ENCODE measurements around the gene HMCN2.

HMCN2 gene

GRCh38 chr9:130463763-130464745 is 198.5 kb downstream of the HMCN2 start:
- TF ChIP-seq CTCF (conservative IDR thresholded peaks at IDR 0.05; ENCODE audit: low read length): no peak
- DNase-seq (ENCODE audit: low read depth): no peak
- no peak overlapping the region for H3K4me3 ChIP-seq (ENCODE audit: low read length)

DNA sequence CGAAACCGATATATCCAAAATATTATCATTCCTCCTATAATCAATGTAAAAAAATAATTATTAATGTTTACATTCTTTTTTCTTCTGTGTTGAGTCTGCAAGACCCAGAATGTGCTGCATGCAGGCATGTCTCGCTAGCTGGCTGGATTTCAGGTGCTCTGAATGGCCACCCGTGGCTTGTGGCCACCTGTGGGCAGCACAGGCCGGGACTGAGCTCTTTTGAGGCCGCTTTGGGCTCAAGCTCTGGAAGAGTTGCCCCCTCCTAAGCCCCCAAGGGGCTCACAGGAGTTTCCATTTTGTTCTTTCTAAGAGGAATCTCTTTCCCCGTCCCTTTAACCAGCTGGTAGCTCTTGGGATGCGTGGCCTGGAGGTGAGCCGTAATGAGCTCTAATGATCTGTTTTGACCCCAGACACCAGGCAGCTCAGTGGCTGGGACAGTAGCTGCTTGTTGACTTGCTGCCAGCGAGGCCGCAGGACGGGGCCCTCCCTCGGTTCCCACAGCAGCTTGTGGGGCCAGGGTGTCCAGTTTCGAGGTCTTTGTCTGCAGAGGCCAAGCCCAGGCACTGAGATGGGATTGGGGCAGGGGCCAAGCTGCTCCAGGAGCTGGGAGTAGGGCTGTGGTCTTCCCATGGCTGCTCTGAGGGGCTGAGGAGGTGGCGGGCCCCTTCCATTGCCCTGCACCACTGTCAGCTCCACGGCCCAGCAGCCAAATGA is 200.0 kb downstream of the HMCN2 start:
- no peak for TF ChIP-seq CTCF (conservative IDR thresholded peaks at IDR 0.05; ENCODE audit: low read length)
- no peak overlapping the region for H3K4me3 ChIP-seq (ENCODE audit: low read length)
- DNase-seq (ENCODE audit: low read depth): no peak

DNA sequence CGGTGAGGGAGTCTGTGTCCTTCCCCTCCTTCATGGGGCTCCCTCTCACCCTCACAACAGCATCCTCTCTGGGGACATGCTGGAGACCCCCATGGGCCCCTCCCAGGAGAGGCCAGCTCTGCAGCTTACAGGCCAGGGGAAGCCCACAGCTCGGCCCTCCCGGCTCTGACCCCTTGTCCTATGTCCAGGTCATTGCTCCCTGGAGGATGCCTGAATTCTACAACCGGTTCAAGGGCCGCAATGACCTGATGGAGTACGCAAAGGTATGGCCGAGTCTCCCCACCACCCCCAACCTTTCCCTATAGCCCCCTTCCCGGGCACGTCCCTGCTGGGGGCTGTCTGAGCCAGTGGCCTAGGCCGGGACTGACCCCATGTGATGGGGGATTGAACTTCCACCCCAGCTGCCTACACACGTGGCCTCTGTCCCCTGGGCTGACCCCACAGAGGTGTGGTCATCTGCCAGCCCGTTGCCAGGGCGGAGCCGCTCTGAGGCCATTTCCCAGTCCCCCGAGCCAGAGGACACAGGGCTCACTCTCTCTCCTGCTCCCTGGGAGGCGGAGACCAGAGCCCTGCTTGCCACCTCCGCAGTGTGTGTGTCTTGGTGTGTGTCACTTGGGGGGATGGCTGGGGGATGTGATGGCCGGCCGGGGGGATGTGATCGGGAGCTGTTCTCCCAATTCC is 201.1 kb downstream of the HMCN2 start:
- no peak for DNase-seq (ENCODE audit: low read depth)
- TF ChIP-seq CTCF (conservative IDR thresholded peaks at IDR 0.05; ENCODE audit: low read length): no peak

GRCh38 chr9:130467316-130467715 is 201.8 kb downstream of the HMCN2 start:
- no peak for TF ChIP-seq CTCF (conservative IDR thresholded peaks at IDR 0.05; ENCODE audit: low read length)
- no peak for DNase-seq (ENCODE audit: low read depth)
- no peak overlapping the region for H3K4me3 ChIP-seq (ENCODE audit: low read length)

More for the DNA sequence above, 201.1 kb downstream of the HMCN2 start:
- no peak overlapping the region for H3K4me3 ChIP-seq (ENCODE audit: low read length)

DNA sequence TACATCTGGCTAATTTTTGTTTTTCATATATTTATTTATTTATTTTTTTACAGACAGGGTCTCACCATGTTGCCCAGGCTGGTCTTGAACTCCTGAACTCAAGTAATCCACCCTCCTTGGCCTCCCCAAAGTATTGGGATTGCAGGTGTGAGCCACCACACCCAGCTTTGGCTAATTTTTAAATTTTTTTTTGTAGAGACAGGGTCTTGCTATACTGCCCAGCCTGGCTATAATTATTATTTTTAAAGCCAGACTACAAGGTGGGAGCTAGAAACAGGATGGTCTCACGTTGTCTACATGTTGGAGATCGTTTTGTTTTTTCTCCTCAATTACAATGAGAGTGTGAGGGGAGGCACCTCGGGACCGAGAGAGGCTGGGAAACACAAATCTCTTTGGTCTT is 203.0 kb downstream of the HMCN2 start:
- no peak overlapping the region for H3K4me3 ChIP-seq (ENCODE audit: low read length)
- no peak for DNase-seq (ENCODE audit: low read depth)

GRCh38 chr9:130470269-130470668 is 204.7 kb downstream of the HMCN2 start:
- no peak overlapping the region for H3K4me3 ChIP-seq (ENCODE audit: low read length)
- TF ChIP-seq CTCF (conservative IDR thresholded peaks at IDR 0.05; ENCODE audit: low read length): no peak
- DNase-seq (ENCODE audit: low read depth): no peak

More for the DNA sequence above, 203.0 kb downstream of the HMCN2 start:
- no peak for TF ChIP-seq CTCF (conservative IDR thresholded peaks at IDR 0.05; ENCODE audit: low read length)

Data from AG10803 (cell line).